HEK293 (cell line): ENCODE results near the gene MOV10L1.

Experiments used
- CTCF ChIA-PET: fragments of 350-600 bp; formaldehyde crosslinking; extraction: SDS; loops from one replicate; lab custom pipeline; 2021; ENCODE audit warnings: antibody characterized with exemption; lab: Yijun Ruan, JAX
- POLR2A ChIA-PET: fragments of 300-600 bp; formaldehyde crosslinking; extraction: SDS; loops from one replicate; lab custom pipeline; 2020; ENCODE audit warnings: antibody characterized with exemption, inconsistent platforms; lab: Yijun Ruan, JAX
- H3K27ac ChIP-seq: fragments of 200-500 bp; sonication (Bioruptor generic); 2 replicates; pipeline ENCODE4 v1.5.1; 2014; ENCODE audit warnings: low read depth, low read length, control low read depth, inconsistent platforms; ENCODE audit errors: extremely low read depth
- H3K36me3 ChIP-seq, 2 experiments: fragments of 200-500 bp in 1 of 2; sonication (Bioruptor generic) in 1 of 2; 1 replicate in 1 of 2; 2 replicates in 1 of 2; pipeline ENCODE4 v1.5.1; 2014 to 2017; ENCODE audit warnings: inconsistent platforms in 2 of 2, low read length in 2 of 2; ENCODE audit not compliant: control insufficient read depth in 2 of 2, insufficient read depth in 1 of 2
- H3K4me1 ChIP-seq: fragments of 200-500 bp; sonication (Bioruptor generic); 2 replicates; pipeline ENCODE4 v1.5.1; 2014; ENCODE audit warnings: mild to moderate bottlenecking, low read length, inconsistent platforms; ENCODE audit not compliant: control insufficient read depth, insufficient read depth
- H3K4me3 ChIP-seq: 2 replicates; pipeline ENCODE4 v1.5.1; 2011; ENCODE audit warnings: low read depth, mild to moderate bottlenecking, control low read depth, low read length, moderate library complexity
- H3K9me3 ChIP-seq: fragments of 200-500 bp; sonication (Bioruptor generic); 2 replicates; pipeline ENCODE4 v1.5.1; 2014; ENCODE audit warnings: low read depth, low read length, inconsistent platforms; ENCODE audit not compliant: control insufficient read depth, insufficient read depth
- HOXA7 ChIP-seq: sonication (generic); formaldehyde crosslinking; IDR thresholded peaks from 2 replicates; pipeline ENCODE4 v1.8.1; 2022; ENCODE audit warnings: missing genetic modification reagents, borderline replicate concordance
- HOXC10 ChIP-seq: sonication (generic); formaldehyde crosslinking; IDR thresholded peaks from 2 replicates; pipeline ENCODE4 v1.8.1; 2023; ENCODE audit warnings: mild to moderate bottlenecking, missing genetic modification reagents
- MEIS1 ChIP-seq: sonication (generic); formaldehyde crosslinking; IDR thresholded peaks from 2 replicates; pipeline ENCODE4 v1.8.1; 2022; ENCODE audit warnings: missing genetic modification reagents, mild to moderate bottlenecking, borderline replicate concordance
- SETDB1 ChIP-seq: IDR thresholded peaks from one replicate; pipeline ENCODE4 v1.6.1; 2017; ENCODE audit warnings: mild to moderate bottlenecking, low read length, moderate library complexity, mixed read lengths; ENCODE audit not compliant: insufficient read length
- SP2 ChIP-seq: fragments of 450-650 bp; formaldehyde crosslinking; IDR thresholded peaks from 2 replicates; pipeline ENCODE4 v1.5.1; 2016; ENCODE audit warnings: missing biosample characterization, missing genetic modification characterization
- TCF7L2 ChIP-seq: IDR thresholded peaks from 2 replicates; pipeline ENCODE4 v1.6.1; 2011; ENCODE audit warnings: low read depth, mild to moderate bottlenecking, inconsistent platforms, low read length, moderate library complexity, borderline replicate concordance
- ZBTB48 ChIP-seq: fragments of 450-650 bp; formaldehyde crosslinking; IDR thresholded peaks from 2 replicates; pipeline ENCODE4 v1.5.1; 2016; ENCODE audit warnings: missing biosample characterization, missing genetic modification characterization
- ZFHX2 ChIP-seq: fragments of 450-650 bp; formaldehyde crosslinking; conservative IDR thresholded peaks from 2 replicates; pipeline ENCODE4 v1.5.1; 2016; ENCODE audit warnings: missing biosample characterization, missing genetic modification characterization
- ZFP3 ChIP-seq: fragments of 450-650 bp; formaldehyde crosslinking; IDR thresholded peaks from 2 replicates; pipeline ENCODE4 v1.5.1; 2016; ENCODE audit warnings: low read depth, missing biosample characterization, missing genetic modification characterization
- ZFP69B ChIP-seq: fragments of 450-650 bp; formaldehyde crosslinking; IDR thresholded peaks from 2 replicates; pipeline ENCODE4 v1.5.1; 2016; ENCODE audit warnings: missing biosample characterization, missing genetic modification characterization
- ZNF24 ChIP-seq: fragments of 450-650 bp; formaldehyde crosslinking; IDR thresholded peaks from 2 replicates; pipeline ENCODE4 v1.5.1; 2016; ENCODE audit warnings: missing biosample characterization, missing genetic modification characterization
- ZNF302 ChIP-seq: fragments of 450-650 bp; formaldehyde crosslinking; IDR thresholded peaks from 2 replicates; pipeline ENCODE4 v1.5.1; 2016; ENCODE audit warnings: missing biosample characterization, missing genetic modification characterization, low read depth
- ZNF416 ChIP-seq: fragments of 450-650 bp; formaldehyde crosslinking; IDR thresholded peaks from 2 replicates; pipeline ENCODE4 v1.5.1; 2016; ENCODE audit warnings: missing biosample characterization, missing genetic modification characterization
- ZNF670 ChIP-seq: fragments of 450-650 bp; formaldehyde crosslinking; IDR thresholded peaks from 2 replicates; pipeline ENCODE4 v1.5.1; 2016; ENCODE audit warnings: missing biosample characterization, missing genetic modification characterization, low read depth
- ZNF704 ChIP-seq: fragments of 450-650 bp; formaldehyde crosslinking; IDR thresholded peaks from 2 replicates; pipeline ENCODE4 v1.5.1; 2016; ENCODE audit warnings: missing biosample characterization, missing genetic modification characterization
- ZNF76 ChIP-seq: fragments of 450-650 bp; formaldehyde crosslinking; IDR thresholded peaks from 2 replicates; pipeline ENCODE4; 2016; ENCODE audit warnings: low read depth, missing biosample characterization, missing genetic modification characterization, borderline replicate concordance
- TF ChIP-seq, protein P1 (sequence below): fragments of 450-650 bp; formaldehyde crosslinking; IDR thresholded peaks from 2 replicates; pipeline ENCODE4 v1.5.1; 2016; ENCODE audit warnings: missing biosample characterization, missing genetic modification characterization

The MOV10L1 gene

GRCh38 chr22:50201191-50202129, 111.7 kb downstream of the MOV10L1 start:
- H3K9me3 ChIP-seq, result no peaks in the 10 kb centered on the region
- TF ChIP-seq SETDB1, result peak; percentile 17
- no peak for TF ChIP-seq ZNF24 (tag by site-specific recombination)
- peak; percentile 42; the same call in 1 of the 2 replicates for TF ChIP-seq MEIS1 (CRISPR knock-in tag)
- TF ChIP-seq ZFP3 (tag by site-specific recombination), result no peak
- TF ChIP-seq ZFHX2 (tag by site-specific recombination), result peak; percentile 32; the same call in 1 of the 2 replicates
- 0 out of 2 replicates have a peak, but pooled peaks have one; percentile 9 for TF ChIP-seq SP2 (tag by site-specific recombination)
- TF ChIP-seq HOXA7 (CRISPR knock-in tag), result 0 out of 2 replicates have a peak, but pooled peaks have one; percentile 46
- TF ChIP-seq, protein P1, sequence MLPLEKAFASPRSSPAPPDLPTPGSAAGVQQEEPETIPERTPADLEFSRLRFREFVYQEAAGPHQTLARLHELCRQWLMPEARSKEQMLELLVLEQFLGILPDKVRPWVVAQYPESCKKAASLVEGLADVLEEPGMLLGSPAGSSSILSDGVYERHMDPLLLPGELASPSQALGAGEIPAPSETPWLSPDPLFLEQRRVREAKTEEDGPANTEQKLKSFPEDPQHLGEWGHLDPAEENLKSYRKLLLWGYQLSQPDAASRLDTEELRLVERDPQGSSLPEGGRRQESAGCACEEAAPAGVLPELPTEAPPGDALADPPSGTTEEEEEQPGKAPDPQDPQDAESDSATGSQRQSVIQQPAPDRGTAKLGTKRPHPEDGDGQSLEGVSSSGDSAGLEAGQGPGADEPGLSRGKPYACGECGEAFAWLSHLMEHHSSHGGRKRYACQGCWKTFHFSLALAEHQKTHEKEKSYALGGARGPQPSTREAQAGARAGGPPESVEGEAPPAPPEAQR (tag by site-specific recombination), result no peak
- TF ChIP-seq HOXC10 (CRISPR knock-in tag), result 0 out of 2 replicates have a peak, but pooled peaks have one; percentile 16
- no peak for TF ChIP-seq ZNF302 (tag by site-specific recombination)
- TF ChIP-seq, all 188 proteins: peak for 6
- Histone ChIP-seq H3K27ac (peak overlapping the region; percentile 89), H3K4me3 (peak overlapping the region; percentile 68), H3K4me1 (peaks cover 5% of the 10 kb centered on the region; the same call in 1 of the 2 replicates), H3K36me3 (peaks cover 20 to 64% of the 10 kb centered on the region in 2 experiments)
- POLR2A ChIA-PET, result interaction anchor here (0.8 to 1.2 kb wide), 2 partner anchors 10 to 11 kb away, joined by 3 to 4 read pairs; no protein-coding TSS in a partner anchor
- CTCF ChIA-PET, result interaction anchor here (0.5 kb wide), 1 partner anchor 324 kb away, joined by 5 read pairs; the partner anchor contains the start of gene SCO2

DNA sequence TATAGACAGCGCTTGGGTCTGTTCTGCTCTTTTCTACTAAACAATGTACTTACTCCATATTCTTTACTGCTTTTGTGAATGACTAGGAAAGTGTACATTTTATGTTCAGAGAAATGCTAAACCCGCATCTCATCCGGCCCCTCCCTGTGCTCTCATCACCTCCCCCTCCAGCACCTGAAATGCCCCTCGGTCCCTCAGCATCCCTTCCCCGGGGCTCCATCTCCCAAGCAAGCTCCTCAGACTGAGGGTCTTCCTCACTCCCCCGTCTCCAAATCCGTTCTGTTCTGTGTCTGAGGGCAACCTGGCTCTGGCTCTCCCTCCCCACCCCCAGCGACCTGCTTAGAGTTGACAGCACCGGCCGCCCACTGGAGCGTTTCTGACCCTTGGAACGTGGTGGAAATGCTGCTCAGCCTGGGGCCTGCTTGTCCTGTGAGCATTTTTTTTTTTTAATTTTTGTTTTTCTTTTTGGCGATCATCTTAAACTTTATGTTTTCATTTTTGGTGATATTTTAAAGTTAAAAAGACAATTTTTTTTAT, 112.4 kb downstream of the MOV10L1 start:
- peaks cover 5% of the 10 kb centered on the region; the same call in 1 of the 2 replicates for H3K4me1 ChIP-seq
- peak overlapping the region; percentile 89; the same call in 1 of the 2 replicates for H3K27ac ChIP-seq

GRCh38 chr22:50203288-50203687, 113.5 kb downstream of the MOV10L1 start:
- CTCF ChIA-PET, result interaction anchor here (1.3 to 1.5 kb wide), 2 partner anchors 54 to 273 kb away, joined by 6 to 8 read pairs; no protein-coding TSS in a partner anchor
- H3K36me3 ChIP-seq, result peaks cover 20 to 64% of the 10 kb centered on the region in 2 experiments
- peaks cover 5% of the 10 kb centered on the region; the same call in 1 of the 2 replicates for H3K4me1 ChIP-seq
- POLR2A ChIA-PET, result no interaction called here
- no peak overlapping the region for H3K27ac ChIP-seq
- TF ChIP-seq ZFP69B (tag by site-specific recombination), result no peak
- TF ChIP-seq SETDB1, result peak; percentile 45
- H3K4me3 ChIP-seq, result no peak overlapping the region
- H3K9me3 ChIP-seq, result no peaks in the 10 kb centered on the region

More for the DNA sequence above, 112.4 kb downstream of the MOV10L1 start:
- ChIA-PET POLR2A (interaction anchor here (1.2 kb wide), 1 partner anchor 11 kb away, joined by 4 read pairs; no protein-coding TSS in a partner anchor), CTCF (interaction anchor here (0.7 kb wide), 1 partner anchor 76 kb away, joined by 4 read pairs; no protein-coding TSS in a partner anchor)
- H3K9me3 ChIP-seq, result no peaks in the 10 kb centered on the region
- peak overlapping the region; percentile 68 for H3K4me3 ChIP-seq
- TF ChIP-seq ZNF76 (tag by site-specific recombination) (no peak), HOXC10 (CRISPR knock-in tag) (no peak), ZNF416 (tag by site-specific recombination) (no peak), ZNF704 (tag by site-specific recombination) (no peak), ZBTB48 (tag by site-specific recombination) (0 out of 2 replicates have a peak, but pooled peaks have one; percentile 22), TCF7L2 (no peak), ZNF670 (tag by site-specific recombination) (no peak)
- TF ChIP-seq, all 188 proteins: peak for 1
- H3K36me3 ChIP-seq, result peaks cover 20 to 65% of the 10 kb centered on the region in 2 experiments
